ENCODE data around the gene RPS6KA4.

DNA sequence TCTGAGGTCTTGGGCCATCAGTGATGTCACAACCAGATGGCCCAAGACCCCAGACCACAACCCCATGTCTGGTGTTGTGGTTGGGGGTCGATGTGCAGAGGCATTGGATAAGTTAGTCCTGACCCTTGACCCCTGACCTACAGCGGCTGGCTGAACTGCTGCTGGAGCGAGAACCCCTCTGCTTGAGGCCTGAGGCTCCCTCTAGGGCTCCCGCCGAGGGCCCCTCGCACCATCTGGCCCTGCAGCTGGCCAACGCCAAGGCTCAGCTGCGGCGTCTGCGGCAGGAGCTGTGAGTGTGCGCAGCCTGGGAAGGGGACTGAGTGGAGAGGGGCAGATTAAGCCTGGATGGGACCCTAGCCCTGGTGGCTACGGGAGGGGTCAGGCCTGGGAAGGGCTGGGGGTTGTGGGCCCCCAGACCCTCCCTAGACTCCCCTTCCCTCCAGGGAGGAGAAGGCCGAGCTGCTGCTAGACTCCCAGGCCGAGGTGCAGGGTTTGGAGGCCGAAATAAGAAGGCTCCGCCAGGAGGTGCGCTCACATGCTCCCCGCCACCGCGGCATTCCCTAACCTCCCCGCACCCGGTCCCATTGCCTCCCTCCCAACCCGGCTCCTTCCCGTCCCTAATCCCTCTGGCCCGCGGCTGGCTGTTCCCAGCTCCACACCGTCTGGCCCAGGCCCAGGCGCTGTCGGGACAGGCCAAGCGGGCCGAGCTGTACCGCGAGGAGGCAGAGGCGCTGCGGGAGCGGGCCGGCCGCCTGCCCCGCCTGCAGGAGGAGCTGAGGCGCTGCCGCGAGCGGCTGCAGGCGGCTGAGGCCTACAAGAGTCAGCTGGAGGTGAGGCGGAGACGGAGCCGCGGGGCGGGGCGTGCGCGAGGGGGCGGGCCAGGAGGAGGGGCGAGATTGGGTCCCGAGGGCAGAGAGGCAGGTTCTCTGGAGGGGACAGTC, 16.8 kb upstream of the RPS6KA4 start:
- TF ChIP-seq, protein P1, sequence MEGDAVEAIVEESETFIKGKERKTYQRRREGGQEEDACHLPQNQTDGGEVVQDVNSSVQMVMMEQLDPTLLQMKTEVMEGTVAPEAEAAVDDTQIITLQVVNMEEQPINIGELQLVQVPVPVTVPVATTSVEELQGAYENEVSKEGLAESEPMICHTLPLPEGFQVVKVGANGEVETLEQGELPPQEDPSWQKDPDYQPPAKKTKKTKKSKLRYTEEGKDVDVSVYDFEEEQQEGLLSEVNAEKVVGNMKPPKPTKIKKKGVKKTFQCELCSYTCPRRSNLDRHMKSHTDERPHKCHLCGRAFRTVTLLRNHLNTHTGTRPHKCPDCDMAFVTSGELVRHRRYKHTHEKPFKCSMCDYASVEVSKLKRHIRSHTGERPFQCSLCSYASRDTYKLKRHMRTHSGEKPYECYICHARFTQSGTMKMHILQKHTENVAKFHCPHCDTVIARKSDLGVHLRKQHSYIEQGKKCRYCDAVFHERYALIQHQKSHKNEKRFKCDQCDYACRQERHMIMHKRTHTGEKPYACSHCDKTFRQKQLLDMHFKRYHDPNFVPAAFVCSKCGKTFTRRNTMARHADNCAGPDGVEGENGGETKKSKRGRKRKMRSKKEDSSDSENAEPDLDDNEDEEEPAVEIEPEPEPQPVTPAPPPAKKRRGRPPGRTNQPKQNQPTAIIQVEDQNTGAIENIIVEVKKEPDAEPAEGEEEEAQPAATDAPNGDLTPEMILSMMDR (IDR thresholded peaks at IDR 0.05): peak; percentile 41 to 71 (median 51)
- TF ChIP-seq EP300 (IDR thresholded peaks at IDR 0.05): peak in 1 of 2 donors; percentile 48

All from tibial nerve (tissue), 4 donors.